HG02840 (cell line): ENCODE measurements around the gene SARDH.

Experiments
- ATAC-seq: cut with Tn5 transposase; IDR thresholded peaks from one replicate; pipeline ENCODE4 v1.9.1; 2021; ENCODE audit warnings: mild to moderate bottlenecking, moderate library complexity, moderate number of reproducible peaks; ENCODE audit not compliant: unreplicated experiment, low FRiP score

Gene SARDH

DNA sequence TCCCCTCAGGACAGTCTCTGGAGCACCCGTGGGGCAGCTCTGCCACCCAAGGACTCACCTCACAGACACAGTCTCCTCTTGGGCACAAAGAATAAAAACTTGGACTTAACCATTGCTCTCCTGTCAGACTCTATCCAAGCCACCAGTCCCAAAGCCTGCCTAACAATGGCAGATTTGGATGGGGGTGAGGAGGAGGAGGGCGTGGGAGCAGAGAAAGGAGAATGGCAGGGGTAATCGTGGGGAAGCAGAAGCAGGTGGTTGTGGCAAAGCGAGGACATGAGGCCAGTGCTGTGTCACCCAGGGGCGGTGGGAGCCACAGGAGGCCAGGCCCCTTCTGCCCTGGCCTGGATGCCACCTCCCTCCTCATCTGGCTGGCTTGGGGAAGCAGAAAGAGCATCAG, 123.5 kb downstream of the SARDH start:
- no peak for ATAC-seq

DNA sequence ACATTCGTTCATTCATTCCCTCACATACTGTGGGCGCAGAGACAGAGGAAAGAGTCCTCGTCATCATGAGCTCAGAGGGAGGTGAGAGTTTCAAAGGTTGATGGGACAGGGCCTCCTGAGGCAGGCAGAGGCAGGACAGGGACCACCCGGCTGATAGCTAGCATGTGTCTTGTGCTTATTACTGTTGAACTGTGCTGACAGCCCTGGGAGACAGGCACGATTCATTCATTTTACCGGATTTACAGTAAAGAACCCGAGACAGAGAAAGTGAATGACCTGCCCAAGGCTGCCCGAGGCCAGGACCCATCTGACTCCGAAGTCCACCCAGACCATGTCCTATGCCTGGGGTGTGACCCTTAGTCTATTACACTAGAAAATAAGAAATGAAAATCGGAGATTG, 124.1 kb downstream of the SARDH start:
- no peak for ATAC-seq
